DOHH2 (cell line): Measurements from ENCODE around the gene ZFHX3.

Experiments used
- H3F3A ChIP-seq: fragments of 200-600 bp; sonication (generic), shearing (Covaris generic); 2 replicates; pipeline ENCODE4 v1.6.0; 2016; ENCODE audit warnings: antibody characterized with exemption, mild to moderate bottlenecking; ENCODE audit not compliant: control insufficient read depth, insufficient read depth
- H3K27ac ChIP-seq: fragments of 200-600 bp; sonication (generic); 2 replicates; pipeline ENCODE4 v1.5.1; 2014; ENCODE audit warnings: low read depth, mild to moderate bottlenecking, low read length, moderate library complexity
- H3K27me3 ChIP-seq: fragments of 200-600 bp; sonication (generic); 2 replicates; pipeline ENCODE4 v1.6.1; 2014; ENCODE audit warnings: mild to moderate bottlenecking, low read length, mixed read lengths; ENCODE audit not compliant: control insufficient read depth
- H3K36me3 ChIP-seq: fragments of 200-600 bp; sonication (generic); 2 replicates; pipeline ENCODE4 v1.6.1; 2014; ENCODE audit warnings: mild to moderate bottlenecking, low read length, moderate library complexity, mixed read lengths; ENCODE audit not compliant: control insufficient read depth
- H3K4me1 ChIP-seq: fragments of 200-600 bp; sonication (generic); 2 replicates; pipeline ENCODE4 v1.6.1; 2014; ENCODE audit warnings: mild to moderate bottlenecking, low read length, mixed read lengths; ENCODE audit not compliant: control insufficient read depth
- H3K4me2 ChIP-seq: fragments of 200-600 bp; sonication (generic); 2 replicates; pipeline ENCODE4 v1.6.0; 2014; ENCODE audit warnings: mild to moderate bottlenecking, low read length, moderate library complexity
- H3K4me3 ChIP-seq: fragments of 200-600 bp; sonication (generic); 2 replicates; pipeline ENCODE4 v1.5.1; 2014; ENCODE audit warnings: mild to moderate bottlenecking, low read length, mixed read lengths
- H3K79me2 ChIP-seq: fragments of 200-600 bp; sonication (generic); 2 replicates; pipeline ENCODE4 v1.6.1; 2014; ENCODE audit warnings: mild to moderate bottlenecking, low read length, mixed read lengths; ENCODE audit not compliant: control insufficient read depth
- H3K9me2 ChIP-seq: fragments of 200-600 bp; sonication (generic); replicated peaks from 2 replicates; pipeline ENCODE4 v1.6.1; 2014; ENCODE audit warnings: mild to moderate bottlenecking, low read length, mixed read lengths; ENCODE audit not compliant: control insufficient read depth
- H3K9me3 ChIP-seq: fragments of 200-600 bp; sonication (generic); 2 replicates; pipeline ENCODE4 v1.6.1; 2014; ENCODE audit warnings: antibody characterized with exemption, low read length, mixed read lengths; ENCODE audit not compliant: control insufficient read depth, insufficient read depth
- H4K20me1 ChIP-seq: fragments of 200-600 bp; sonication (generic); 2 replicates; pipeline ENCODE4 v1.6.0; 2014; ENCODE audit warnings: low read depth, mild to moderate bottlenecking, antibody characterized with exemption, low read length, moderate library complexity; ENCODE audit not compliant: control insufficient read depth, insufficient read depth
- EZH2phosphoT487 ChIP-seq: fragments of 200-600 bp; sonication (generic); IDR thresholded peaks from 2 replicates; pipeline ENCODE4 v1.6.1; 2017; ENCODE audit warnings: borderline replicate concordance, mild to moderate bottlenecking, antibody characterized with exemption, low read length, moderate library complexity, mixed read lengths
- TF ChIP-seq, protein P1 (sequence below): fragments of 200-600 bp; sonication (generic); IDR thresholded peaks from one replicate; pipeline ENCODE4 v1.5.1; 2014; ENCODE audit warnings: antibody characterized with exemption, mild to moderate bottlenecking, low read depth, low read length; ENCODE audit not compliant: poor library complexity, severe bottlenecking

The ZFHX3 gene

GRCh38 chr16:72864130-72864833, 183.6 kb downstream of the ZFHX3 start:
- TF ChIP-seq EZH2phosphoT487 = no peak
- TF ChIP-seq, protein P1, sequence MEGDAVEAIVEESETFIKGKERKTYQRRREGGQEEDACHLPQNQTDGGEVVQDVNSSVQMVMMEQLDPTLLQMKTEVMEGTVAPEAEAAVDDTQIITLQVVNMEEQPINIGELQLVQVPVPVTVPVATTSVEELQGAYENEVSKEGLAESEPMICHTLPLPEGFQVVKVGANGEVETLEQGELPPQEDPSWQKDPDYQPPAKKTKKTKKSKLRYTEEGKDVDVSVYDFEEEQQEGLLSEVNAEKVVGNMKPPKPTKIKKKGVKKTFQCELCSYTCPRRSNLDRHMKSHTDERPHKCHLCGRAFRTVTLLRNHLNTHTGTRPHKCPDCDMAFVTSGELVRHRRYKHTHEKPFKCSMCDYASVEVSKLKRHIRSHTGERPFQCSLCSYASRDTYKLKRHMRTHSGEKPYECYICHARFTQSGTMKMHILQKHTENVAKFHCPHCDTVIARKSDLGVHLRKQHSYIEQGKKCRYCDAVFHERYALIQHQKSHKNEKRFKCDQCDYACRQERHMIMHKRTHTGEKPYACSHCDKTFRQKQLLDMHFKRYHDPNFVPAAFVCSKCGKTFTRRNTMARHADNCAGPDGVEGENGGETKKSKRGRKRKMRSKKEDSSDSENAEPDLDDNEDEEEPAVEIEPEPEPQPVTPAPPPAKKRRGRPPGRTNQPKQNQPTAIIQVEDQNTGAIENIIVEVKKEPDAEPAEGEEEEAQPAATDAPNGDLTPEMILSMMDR = no peak
- Histone ChIP-seq H3K27me3 (no peaks in the 10 kb centered on the region), H3K4me1 (no peaks in the 10 kb centered on the region), H3K36me3 (no peaks in the 10 kb centered on the region), H4K20me1 (no peaks in the 10 kb centered on the region), H3K4me2 (no peak overlapping the region), H3K27ac (no peak overlapping the region), H3K9me2 (no peaks in the 10 kb centered on the region), H3K79me2 (no peaks in the 10 kb centered on the region), H3K9me3 (no peaks in the 10 kb centered on the region), H3K4me3 (no peak overlapping the region), H3F3A (no peaks in the 10 kb centered on the region)

- no peaks in the 10 kb centered on the region for H4K20me1 ChIP-seq
- TF ChIP-seq, protein P1 = no peak
- TF ChIP-seq EZH2phosphoT487 = no peak
- H3K27me3 ChIP-seq = no peaks in the 10 kb centered on the region
- no peaks in the 10 kb centered on the region for H3K79me2 ChIP-seq
- H3K36me3 ChIP-seq = no peaks in the 10 kb centered on the region
- no peak overlapping the region for H3K4me2 ChIP-seq
- H3K9me3 ChIP-seq = no peaks in the 10 kb centered on the region
- H3K4me3 ChIP-seq = no peak overlapping the region
- no peaks in the 10 kb centered on the region for H3F3A ChIP-seq
- H3K9me2 ChIP-seq = no peaks in the 10 kb centered on the region
- H3K4me1 ChIP-seq = no peaks in the 10 kb centered on the region
- no peak overlapping the region for H3K27ac ChIP-seq
Measured at GRCh38 chr16:72862090-72862489, 185.8 kb downstream of the ZFHX3 start.

GRCh38 chr16:72860726-72861562, 187.0 kb downstream of the ZFHX3 start:
- Histone ChIP-seq H3K4me2 (no peak overlapping the region), H3K9me2 (no peaks in the 10 kb centered on the region), H3K27ac (no peak overlapping the region), H3K27me3 (no peaks in the 10 kb centered on the region), H3K79me2 (no peaks in the 10 kb centered on the region), H4K20me1 (no peaks in the 10 kb centered on the region), H3K4me3 (no peak overlapping the region), H3K9me3 (no peaks in the 10 kb centered on the region), H3K36me3 (no peaks in the 10 kb centered on the region), H3K4me1 (no peaks in the 10 kb centered on the region), H3F3A (no peaks in the 10 kb centered on the region)
- TF ChIP-seq, protein P1 = no peak
- no peak for TF ChIP-seq EZH2phosphoT487
